ENCODE results near the gene FOLR1.
A peak's percentile ranks its signal among the peaks of the same experiment; 100 is the strongest.
"Not testable (repeated sequence)": the region's sequence is repeated elsewhere in the genome, so short reads cannot be mapped to it uniquely, and the experiment has no call there.

Gene FOLR1

DNA sequence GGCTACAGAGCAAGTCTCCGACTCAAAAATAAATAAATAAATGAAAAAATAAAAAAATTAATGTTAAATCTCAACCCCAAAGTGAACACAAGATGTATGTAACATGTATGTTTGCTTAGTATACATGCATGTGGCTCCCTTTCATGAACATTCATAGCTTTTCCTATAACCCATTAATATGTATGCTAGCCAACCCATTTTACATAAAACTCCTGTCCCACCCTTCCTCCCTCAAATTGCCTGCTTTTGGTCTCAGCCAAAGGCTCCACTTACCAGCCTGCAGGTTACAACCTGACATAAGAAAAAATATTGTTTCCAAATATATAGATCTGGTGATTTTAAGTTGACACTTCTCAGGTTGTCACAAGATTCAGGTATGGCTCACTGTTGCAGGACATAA lies 3.7 kb upstream of the FOLR1 start:
- no peak for DNase-seq

DNA sequence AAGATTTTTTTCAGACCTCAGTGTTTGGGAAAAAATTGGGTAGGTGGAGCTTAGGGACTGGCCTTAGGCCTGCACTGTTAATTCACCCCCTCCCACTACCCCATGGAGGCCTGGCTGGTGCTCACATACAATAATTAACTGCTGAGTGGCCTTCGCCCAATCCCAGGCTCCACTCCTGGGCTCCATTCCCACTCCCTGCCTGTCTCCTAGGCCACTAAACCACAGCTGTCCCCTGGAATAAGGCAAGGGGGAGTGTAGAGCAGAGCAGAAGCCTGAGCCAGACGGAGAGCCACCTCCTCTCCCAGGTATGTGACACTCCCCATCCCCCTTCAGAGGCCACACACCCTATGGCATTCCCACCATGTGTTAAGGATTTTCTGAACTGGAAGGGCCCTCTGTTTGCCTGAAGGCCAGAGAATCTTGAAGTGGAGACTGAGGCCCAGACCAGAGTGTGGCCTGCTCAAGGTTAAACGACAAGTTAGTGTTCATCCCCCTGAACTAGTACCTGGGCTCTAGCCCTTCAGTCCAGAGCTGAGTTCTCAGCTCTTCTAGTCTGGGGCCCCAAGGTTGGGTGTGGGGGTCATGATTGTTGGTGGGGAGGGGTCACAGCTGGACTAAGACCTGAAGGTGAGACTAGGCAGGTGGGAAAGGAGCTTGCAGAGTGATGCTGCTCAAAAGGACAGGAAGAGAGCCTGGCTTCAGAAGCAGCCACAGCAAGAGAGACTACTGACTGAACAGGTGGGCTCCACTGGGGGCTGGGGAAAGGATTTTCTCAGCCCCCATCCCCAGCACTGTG lies 2.3 kb upstream of the FOLR1 start:
- DNase-seq, result peak; percentile 26

DNA sequence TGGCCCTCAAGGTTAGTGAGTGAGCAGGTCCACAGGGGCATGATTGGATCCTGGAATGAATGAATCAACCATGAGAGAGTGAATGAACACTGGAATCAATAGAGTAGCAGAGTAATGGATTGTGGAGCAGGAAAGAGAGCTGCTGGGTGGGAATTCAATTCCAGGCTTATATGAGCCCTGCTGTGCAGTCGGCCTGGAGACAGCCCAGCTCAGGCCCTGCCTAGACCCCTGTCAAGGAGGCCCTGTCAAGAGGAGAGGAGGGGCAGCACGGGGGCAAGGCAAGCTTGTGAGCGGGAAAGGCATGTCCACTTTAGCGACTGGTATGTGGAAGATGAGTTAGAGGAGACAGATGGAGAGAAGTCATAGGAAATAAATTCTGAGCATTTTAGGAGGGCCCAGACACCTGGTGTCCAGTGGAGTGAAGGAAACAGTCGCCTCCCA lies 1.3 kb upstream of the FOLR1 start:
- DNase-seq, result no peak

DNA sequence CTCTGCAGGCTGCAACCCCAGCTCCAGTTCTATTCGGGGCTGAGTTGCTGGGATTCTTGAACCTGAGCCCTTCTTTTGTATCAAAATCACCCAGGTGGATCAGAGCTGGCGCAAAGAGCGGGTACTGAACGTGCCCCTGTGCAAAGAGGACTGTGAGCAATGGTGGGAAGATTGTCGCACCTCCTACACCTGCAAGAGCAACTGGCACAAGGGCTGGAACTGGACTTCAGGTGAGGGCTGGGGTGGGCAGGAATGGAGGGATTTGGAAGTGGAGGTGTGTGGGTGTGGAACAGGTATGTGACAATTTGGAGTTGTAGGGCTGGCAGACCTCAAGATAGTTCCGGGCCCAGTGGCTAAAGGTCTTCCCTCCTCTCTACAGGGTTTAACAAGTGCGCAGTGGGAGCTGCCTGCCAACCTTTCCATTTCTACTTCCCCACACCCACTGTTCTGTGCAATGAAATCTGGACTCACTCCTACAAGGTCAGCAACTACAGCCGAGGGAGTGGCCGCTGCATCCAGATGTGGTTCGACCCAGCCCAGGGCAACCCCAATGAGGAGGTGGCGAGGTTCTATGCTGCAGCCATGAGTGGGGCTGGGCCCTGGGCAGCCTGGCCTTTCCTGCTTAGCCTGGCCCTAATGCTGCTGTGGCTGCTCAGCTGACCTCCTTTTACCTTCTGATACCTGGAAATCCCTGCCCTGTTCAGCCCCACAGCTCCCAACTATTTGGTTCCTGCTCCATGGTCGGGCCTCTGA lies 3.8 kb downstream of the FOLR1 start:
- no peak for DNase-seq

DNA sequence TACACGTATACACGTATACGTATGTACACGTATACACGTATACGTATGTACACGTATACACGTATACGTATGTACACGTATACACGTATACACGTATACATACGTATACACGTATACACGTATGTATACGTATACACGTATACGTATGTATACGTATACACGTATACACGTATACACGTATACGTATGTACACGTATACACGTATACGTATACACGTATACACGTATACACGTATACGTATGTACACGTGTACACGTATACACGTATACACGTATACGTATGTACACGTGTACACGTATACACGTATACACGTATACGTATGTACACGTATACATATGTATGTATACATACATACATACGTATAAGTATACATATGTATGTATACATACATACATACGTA lies 9.5 kb downstream of the FOLR1 start:
- DNase-seq, result not testable (repeated sequence)

DNA sequence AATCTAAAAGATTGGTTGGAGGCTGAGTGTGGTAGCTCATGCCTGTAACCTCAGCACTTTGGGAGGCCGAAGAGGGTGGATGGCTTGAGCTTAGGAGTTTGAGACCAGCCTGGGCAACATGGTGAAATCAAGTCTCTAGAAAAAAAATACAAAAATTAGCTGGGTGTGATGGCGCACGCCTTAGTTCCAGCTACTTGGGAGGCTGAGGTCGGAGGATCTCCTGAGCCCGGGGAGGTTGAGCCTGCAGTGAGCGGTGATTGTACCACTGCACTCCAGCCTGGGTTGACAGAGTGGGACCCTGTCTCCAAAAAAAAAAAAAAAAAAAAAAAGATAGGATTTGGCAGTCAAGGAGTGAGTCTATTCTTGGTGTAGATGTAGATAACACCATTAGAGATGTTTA lies 10.6 kb downstream of the FOLR1 start:
- no peak for DNase-seq

DNA sequence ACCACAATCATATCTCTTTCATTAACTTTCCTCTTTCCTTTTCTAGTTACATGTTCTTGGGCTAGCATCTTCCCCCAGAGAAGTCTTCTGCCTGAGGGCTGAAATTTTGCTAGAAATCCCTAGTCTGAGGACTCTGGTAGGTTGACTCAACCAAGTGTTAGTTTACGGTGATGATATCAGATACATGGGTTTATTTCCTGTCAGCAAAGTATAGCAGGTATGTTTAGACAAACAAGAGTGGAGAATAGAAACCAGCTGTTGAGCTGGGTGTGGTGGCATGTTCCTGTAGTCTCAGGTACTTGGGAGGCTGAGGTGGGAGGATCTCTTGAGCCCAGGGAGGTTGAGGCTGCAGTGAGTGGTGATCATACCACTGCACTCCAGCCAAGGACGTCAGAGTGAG lies 11.2 kb downstream of the FOLR1 start:
- DNase-seq, result no peak

DNA sequence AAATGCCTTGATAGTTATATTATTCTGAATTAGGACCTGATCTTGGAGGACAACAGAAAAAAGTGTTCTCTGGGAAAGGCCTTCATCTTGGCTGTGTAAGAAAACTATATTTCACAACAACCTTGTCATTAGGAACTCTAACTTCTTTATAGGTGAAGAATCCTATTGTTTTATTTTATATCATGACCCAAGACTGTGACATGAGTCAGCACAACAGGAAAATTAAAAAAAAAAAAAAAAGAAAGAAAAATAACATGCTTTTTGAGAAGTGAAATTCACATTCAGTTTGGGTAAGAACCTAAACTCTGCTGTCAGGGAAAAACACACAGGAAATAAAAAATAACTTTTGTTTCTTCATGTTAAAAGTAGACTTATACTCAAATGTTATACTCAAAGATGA lies 12.9 kb downstream of the FOLR1 start:
- DNase-seq, result no peak

DNA sequence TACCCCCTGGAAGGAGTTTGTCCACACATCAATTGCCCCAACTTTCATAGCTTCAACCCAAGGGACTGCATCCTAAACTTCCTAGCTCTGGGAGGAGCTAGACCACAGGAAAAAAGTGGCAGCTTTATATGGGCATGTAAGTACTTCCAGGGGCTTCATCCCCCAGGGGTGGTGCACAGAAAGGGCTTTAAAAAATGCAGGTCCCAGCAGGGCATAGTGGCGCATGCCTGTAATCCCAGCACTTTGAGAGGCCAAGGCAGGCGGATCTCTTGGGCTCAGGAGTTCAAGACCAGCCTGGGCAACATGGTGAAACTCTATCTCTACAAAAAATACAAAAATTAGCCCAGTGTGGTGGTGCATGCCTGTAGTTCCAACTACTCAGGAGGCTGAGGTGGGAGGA lies 14.9 kb downstream of the FOLR1 start:
- DNase-seq, result not testable (repeated sequence)

DNA sequence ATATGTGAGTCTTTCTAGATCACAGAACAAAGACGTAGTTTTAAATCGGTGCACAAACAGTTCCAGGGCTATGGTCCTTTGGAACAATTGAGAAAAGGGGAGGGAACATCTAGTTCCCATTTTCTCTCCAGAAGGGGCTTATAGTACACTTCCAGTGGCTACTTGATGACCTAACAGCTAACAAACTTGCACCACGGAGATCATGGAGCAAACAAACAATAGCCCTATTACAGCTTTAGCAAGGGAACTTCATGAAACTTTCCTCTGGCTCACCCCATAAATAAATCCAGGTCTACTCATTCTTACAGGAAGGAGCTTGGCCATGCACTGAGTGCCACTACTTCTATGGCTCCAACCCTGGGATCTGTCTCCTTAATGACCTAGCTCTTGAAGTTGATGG lies 16.3 kb downstream of the FOLR1 start:
- DNase-seq, result no peak

DNA sequence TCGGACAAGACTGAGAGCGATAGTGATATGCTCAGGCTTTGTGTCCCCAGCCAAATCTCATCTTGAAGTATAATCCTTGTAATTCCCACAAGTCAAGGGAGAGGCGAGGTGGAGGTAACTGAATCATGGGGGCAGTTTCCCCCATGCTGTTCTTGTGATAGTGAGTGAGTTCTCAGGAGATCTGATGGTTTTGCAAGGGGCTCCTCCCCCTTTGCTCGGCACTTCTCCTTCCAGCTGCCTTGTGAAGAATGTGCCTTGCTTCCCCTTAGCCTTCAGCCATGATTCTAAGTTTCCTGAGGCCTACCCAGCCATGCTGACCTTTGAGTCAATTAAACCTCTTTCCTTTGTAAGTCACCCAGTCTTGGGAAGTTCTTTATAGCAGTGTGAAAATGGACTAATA lies 17.2 kb downstream of the FOLR1 start:
- no peak for DNase-seq

DNA sequence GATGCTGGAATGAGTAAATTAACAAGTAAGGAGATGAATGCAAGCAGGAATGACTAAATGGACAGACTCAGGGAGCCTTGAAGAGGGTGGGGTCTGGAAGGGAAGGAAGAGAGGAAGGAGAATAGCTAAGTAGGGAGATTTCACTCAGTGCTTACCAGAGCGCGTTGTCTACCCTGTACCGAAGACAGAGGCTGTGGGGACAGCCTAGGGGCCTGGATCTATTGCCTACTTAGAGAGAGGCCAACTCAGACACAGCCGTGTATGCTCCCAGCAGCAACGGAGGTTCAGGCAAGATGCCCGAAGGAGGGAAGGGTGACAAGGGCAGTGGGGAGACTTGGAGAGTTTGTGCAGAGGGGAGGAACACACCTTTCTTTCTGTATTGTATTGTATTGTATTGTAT lies 24.7 kb downstream of the FOLR1 start, which contains the start of gene FOLR2:
Gene FOLR2, plus strand, starts transcription at position 157 of the 400 bp plus-strand sequence. CDS start 1,791 bp downstream, outside the sequence.
- DNase-seq, result no peak

DNA sequence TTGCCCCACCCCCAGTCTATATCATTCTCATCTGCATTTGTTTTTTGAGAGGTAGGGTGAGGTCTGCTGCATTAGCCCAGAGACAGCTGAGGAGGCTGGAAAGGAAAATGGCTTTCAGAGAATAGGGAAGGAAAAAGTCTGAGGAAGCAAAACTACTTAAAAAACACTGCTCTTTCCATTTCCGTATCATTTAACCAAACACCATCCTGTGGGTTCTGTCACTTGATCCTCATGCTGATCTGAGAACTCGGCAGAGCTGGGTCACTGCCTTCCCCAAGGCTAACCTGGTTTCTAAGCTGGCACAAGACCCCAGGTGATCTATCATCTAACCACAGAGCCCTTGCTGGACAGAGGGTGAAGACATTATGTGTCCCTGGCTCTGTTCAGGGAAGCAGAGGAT lies 25.9 kb downstream of the FOLR1 start:
- no peak for DNase-seq

DNA sequence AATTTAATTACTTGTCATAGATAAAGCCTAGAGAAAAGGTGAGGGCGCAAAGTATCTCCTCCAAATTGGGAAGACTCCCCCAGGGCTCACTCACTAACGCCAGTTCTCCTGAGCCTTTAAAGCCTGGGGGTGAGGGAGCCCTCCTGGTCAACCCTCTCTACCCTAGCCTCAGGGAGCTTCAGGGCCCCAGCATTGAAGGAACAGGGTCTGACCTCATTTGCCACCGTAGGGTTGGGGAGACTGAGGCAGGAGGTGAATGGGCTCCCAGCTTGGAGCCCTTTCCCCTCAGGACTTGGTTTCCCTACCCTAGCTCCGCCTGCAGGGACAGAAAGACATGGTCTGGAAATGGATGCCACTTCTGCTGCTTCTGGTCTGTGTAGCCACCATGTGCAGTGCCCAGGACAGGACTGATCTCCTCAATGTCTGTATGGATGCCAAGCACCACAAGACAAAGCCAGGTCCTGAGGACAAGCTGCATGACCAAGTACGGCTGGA lies 26.4 kb downstream of the FOLR1 start:
- no peak for DNase-seq

DNA sequence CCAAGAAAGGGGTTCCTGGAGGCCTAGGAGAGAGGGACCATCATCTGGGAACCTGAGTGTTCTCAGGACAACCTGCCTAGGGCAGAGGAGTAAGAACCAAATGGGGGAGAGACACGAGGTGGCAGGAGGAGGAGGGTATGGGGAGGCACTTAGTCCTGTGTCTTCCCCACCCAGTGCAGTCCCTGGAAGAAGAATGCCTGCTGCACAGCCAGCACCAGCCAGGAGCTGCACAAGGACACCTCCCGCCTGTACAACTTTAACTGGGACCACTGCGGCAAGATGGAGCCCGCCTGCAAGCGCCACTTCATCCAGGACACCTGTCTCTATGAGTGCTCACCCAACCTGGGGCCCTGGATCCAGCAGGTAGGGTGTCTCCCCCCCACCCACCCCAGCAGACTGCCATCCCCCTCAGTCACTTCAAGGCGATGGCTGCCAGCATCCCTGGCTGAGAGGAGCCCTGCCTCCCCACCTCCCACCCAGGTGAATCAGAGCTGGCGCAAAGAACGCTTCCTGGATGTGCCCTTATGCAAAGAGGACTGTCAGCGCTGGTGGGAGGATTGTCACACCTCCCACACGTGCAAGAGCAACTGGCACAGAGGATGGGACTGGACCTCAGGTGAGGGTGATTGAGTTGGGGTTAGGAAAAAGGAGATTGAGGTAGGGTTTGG lies 28.9 kb downstream of the FOLR1 start:
- no peak for DNase-seq

DNA sequence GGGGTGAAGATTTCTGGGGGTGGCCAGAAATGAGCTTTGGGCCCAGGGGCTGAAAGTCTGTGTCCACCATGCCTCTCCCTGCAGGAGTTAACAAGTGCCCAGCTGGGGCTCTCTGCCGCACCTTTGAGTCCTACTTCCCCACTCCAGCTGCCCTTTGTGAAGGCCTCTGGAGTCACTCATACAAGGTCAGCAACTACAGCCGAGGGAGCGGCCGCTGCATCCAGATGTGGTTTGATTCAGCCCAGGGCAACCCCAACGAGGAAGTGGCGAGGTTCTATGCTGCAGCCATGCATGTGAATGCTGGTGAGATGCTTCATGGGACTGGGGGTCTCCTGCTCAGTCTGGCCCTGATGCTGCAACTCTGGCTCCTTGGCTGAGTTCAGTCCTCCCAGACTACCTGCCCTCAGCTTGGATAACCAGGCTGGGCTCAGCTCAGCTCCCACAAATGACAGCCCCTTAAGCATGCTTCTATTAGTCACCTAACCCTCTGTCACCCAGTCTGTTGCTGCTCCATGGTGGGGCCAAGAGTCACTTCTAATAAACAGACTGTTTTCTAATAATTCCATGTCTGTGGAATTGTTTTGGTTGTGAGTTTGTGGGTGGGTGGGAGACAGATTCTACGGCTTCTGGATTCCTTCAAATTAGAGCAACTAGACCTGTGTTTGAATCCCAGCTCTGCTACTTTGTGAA lies 29.6 kb downstream of the FOLR1 start:
- no peak for DNase-seq

DNA sequence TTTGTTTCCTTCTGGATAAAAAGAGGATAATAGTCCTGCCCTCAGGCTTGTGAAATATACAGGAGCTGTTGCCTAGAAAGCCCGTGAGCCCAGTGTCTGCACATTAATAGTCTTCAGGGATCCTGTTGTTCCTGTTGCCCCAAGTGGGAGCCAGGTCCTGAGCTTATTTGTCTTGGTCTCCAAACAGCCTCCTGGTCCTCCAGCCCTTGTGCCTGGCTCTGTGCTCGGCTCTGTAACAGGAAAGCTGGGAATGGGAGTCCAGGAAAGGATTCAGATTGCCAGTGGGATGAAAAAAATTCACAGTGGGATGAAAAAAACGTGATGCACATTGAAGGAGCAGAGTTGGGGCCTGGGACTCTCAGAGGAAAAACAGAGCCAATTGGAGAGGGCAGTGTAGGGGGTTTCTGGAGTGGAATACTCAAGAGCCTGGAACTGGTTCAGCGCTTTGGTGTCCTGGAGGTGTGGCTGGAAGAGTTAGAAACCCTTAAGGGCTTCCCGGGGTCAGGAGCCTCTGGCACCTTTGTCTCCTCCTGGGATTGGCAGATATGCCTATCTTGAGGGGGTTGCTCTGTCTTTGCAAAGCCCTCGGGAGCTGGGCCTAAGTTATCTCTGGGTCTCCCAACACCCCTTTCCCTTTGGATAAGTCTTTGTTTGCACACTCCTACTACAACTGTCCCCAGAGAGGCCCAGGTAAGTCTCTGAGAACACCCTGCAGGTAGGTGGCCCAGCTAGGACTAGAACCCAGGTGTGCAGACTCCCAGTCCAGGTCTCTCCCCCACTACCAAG lies 30.4 kb downstream of the FOLR1 start:
- no peak for DNase-seq

DNA sequence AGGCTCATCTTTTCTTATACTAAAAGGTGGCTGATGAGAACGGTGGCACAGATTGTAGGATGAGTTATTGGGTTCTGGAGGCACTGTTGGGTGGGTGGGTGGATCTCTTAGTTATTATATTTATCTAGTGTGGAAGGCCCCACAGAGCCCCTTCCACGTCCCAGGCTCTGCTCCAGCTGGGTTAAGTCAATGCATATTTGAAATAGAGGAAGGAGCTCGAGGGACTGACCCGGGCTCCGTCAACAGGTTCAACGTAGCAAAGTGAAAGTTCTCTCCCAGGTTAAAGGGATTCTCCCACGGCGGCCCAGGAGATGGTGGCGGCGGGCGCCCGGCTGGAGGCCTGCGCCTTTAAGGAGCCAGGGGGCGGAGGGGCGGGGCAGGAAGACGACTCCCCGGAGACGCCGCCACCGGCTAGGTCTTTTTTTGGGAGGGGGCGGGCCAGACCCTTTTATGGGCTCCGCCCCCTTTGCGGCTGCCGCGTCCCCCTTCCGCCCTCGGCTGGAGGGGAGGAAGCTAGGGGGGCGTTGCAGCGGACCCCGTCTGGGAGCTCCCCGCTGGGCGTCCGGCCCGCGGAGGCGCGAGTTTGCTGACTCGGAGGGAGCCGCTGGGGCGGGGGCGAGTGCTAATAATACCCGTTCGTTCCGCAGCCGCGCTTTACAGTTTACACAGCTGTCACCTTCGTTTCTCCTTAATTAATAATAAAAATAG lies 31.1 kb downstream of the FOLR1 start:
- peak; percentile 100 for DNase-seq

DNA sequence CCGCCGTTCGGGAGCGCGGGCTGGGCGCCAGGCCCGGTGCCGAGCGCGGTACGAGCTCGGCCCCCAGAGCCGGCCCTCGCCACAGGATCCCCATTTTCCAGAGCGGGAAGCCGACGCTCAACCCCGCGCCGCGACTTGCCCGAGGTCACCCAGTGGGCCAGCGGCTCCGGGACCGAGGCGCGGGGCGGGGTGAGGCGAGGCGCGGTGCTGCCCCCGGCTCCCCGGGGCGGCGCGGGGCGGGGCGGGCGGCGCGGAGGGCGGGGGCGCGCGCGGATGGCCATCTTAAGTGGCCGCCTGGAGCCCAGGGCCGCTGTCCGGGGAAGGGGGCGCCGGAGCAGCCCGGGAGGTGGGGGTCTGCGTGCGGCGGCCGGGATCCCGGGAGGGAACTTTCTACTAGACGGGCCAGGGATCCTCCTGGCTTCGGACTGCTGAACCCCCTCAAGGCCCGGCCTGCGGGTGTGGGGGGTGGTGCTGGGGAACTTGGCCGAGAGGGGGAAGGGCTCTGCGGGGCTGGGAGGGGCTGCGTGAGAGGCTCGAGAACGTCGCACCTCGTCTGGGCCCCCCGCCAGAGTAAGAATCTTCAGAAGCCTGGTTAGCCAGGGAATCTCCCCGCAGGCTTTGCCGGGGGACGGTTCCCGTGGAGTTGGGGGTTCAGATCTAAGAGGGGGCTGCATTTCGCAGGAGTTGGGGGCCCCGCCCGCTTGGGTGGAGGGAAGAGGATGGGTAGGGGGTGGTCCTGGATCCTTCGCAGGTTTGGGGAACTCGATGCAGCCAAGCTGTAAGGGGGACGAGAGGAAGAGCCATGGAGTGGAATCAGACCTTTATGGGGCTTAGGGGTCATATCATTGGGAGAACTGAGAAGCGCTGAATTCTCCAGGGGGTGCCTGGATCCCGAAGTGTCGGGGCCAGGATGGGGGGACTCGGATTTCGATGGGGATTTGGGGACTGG lies 31.9 kb downstream of the FOLR1 start:
- DNase-seq, result no peak
